HG03280 (cell line): ENCODE data around the gene GP9.

Source experiments
- ATAC-seq: cut with Tn5 transposase; IDR thresholded peaks from one replicate; pipeline ENCODE4 v1.9.1; 2021; ENCODE audit warnings: mild to moderate bottlenecking, moderate library complexity; ENCODE audit not compliant: unreplicated experiment

GP9 gene

DNA sequence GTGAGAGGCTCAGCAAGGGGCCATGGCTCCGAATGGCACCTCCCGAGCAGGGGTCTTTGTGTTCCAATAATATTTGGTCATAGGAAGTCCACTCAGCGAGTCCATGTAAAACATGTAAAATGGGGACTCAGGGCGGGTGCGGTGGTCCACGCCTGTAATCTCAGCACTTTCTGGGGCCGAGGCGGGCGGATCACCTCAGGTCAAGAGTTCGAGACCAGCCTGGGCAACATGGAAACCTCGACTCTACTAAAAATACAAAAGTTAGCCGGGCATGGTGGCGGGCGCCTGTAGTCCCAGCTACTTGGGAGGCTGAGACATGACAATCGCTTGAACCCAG is 33.1 kb upstream of the GP9 start:
- no peak for ATAC-seq

DNA sequence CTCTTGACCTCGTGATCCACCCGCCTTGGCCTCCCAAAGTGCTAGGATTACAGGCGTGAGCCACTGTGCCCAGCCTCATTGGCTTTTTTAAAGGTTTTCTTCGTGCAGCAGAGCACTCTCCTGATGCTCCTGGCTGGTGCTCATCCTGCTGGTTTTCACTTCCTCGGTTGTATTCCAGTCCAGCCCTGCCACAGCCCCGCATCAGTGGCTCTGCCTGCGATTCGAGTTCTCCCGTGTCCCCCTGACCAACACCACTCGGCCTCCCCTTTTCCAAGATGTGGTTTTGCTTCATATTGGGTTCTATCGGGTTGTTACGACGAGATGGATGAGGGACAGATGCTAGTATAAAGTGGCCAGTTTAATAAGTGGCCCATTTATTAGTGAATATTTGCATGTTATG is 31.7 kb upstream of the GP9 start:
- no peak for ATAC-seq

DNA sequence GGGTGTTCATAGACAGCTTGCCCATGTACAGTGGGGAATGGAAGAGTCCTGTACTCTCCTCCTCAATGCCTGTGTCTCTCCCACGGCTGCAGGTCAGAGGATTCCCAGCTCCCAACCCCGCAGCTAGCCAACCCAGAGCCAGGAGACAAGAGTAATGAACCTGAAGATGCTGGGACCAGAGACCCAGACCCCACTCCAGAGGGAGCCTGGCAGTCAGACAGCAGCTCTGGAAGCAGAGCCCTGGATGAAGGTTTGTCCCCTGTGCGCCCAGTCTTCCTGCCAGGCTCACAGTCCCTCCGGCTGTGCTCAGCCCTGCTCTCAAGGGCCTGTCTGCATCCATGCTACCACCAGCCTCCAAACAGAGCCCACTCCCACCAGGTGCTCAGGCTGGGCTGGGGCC is 30.0 kb upstream of the GP9 start:
- no peak for ATAC-seq

DNA sequence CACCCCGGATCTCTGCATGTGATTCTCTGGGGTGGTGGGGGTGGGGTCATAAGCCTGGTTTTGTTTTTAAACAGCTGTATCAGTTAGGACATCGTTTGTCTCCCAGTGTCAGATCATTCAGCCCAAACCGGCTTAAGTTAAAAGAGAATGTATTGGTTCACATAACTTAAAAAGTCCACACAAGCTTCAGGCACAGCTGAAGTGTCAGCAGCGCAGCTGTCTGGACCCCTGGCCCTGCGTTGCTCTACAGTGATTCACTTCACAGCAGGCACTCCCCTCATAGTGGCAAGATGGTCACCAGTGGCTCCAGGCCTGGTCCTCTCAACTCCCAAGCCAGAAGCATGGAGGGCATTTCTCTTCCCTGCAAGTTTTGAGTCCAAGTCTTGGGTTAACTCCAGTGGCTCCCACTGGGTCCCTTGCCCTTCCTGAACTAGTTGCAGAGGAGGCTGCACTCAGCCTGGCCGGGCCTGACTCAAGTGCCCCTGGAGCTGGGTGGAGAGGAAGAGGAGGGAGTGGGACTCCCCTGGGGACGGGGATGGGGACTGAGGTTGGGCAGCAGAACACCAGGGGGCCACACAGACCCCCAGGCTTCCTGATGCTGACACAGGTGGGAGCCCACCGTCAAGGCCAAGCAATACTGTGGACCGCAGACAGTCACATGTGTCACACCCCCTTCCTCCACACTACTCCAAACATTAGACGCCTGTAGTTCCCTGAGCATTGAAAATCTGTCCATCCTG is 28.9 kb upstream of the GP9 start:
- ATAC-seq, result no peak

DNA sequence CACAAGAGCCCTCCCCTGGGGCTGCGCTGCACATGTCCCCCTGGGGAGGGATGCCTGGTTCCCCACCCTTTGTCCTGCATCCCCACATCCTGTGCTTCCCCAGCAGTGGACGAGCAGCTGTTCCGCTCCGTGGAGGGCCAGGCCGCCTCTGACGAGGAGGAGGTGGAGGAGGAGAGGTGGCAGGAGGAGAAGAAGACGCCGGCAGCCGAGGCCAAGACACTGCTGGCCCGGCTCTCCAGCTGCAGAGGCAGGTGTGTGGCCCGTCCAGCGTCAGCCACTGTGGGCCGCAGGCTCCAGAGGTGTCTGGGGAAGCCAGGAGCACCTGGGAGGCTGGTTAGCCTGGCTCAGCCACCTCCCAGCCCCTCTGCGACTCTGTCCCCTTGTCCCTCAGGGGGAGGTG is 27.9 kb upstream of the GP9 start:
- no peak for ATAC-seq

DNA sequence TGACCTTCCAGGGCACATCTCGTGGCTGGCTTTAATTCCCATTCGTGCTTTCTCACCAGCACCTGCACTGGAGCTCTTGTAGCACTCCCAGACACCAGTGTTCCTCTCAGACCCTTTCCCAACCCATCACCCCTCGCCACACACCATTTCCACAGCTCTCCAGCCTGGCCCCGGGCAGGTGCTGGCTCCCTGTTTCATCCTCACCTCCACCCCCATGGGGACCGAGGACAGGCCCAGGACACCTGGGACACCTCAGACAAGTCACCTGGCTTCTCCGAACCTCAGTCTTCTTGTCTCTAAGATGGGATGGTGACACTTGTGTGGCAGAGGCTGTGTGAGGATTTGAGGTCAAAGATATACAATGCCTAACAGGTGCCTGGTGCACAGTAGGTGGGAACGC is 27.4 kb upstream of the GP9 start:
- no peak for ATAC-seq

DNA sequence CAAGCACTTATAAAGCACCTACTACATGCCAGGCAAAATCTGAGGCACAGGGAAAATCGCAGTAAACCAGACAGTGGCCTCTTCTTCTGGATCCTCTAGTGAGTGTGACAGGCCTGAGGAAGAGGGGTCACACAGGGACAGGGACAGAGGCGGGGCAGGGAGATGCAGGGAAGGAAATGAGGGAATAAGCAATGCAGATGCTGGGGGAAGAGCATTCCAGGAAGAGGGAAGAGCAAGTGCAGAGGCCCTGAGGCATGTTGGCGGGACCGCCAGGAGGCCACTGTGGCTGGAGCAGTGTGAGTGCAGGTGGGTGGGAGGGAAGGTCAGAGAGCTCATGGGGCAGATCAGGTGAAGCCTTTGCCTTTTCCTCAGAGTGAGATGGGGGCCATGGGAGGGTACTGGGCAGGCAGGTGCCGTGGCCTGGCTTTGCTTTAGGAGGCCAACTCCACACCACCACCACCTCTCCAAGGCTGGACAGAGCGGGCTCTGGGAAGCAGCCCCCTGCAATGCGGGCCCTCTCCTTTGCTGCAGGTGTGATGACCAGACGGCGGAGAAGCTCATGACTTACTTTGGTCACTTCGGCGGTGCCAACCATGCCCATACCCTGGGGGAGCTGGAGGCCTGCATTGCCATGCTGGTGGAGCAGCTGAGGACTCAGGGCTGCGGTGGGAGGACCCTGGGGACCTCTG is 26.8 kb upstream of the GP9 start:
- ATAC-seq, result no peak

DNA sequence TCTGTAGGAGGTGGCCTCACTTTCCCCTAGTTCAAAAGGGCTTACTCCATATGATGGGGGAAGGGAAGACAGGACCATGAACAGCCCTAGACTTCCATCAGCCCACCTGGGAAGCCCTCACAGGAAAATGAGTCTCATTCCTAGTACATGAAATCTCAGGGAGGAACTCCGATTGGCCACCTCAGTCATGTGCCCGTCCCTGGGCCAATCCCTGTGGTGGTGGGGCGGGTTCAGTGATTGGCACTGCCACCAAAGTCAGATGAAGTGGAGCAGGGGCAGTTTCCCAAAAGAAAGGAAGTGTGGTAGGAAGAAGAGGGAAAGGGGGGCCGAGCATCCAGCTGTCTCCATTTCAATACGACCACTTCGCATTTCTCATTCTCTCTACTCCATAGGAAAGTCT is 25.9 kb upstream of the GP9 start:
- no peak for ATAC-seq

DNA sequence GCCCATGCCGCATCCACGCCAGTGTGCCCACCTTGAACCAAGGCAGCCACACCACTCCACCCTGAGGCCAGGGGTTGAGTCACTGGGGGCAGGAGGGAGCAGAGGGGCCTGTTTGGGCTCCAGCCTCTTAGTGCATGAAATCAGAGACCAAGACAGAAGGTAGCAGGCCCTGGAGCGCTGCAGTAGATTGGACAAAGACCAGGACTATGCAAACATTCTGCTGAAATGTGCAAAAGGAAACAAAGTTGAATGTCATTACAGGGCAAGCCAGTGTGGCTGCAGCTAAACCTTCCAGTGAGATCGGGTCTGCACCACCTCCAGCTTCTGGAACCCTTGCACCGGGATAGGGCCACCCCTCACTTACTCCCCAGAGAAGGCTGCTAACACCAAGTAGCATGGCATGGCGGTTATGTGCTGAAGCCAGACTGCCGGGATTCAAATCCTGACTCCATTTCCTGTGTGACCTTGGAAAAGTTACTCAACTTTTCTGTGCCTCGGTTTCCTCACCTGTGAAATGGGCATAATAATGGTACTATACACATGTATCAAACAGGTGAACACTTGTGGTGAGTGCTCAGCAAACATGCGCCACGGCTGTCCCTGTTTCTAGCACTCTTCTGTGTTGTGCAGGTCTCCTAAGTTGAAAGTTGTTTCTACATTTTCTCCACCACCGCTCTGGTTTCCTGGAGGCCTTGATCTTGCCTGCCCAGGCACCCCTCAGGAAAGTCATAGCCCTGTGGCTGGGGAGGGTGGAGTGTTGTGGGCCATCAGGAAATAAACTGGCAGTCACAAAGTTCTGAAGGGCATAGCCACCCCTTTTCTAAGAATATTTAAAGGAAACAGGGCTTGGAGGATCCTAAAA is 25.0 kb upstream of the GP9 start:
- ATAC-seq, result no peak

DNA sequence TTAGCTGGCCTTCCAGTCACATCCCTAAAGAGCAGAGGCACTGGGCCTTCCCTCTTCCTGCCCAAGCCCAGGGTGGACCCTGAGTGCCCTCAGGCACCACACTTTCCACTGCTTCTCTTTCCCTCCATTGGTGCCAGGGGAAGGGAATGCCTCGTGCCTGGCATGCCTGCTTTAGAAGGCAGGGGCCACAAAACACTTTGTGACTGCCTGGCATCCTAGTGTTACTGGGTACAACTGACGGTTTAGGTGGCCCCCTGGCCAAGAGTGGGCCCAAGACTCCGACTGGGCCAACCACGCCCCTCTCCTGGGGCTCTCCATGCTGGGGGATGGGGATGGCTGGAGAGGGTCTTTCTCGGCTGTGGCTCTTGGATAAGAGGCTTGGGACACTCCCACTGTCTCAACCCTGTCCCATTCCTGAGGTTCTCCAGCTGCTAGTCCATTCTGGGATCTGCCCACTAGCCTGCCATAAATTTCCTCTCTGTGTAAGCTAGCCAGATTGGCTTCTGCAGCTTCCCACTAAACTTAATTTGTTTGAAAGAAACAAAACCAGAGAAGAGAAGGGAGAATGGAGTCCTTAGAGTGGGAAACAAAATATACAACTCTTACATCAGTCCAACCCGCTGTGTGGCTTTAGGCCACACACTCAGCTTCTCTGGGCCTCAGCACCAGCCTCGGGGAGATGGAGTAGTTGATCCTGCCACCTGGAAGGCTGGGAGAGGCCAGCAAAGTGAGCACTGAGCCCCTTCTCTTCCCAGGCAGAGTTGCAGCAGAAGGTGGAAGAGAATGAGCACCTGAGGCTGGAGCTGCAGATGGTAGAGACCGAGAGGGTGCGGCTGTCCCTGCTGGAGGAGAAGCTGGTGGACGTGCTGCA is 24.1 kb upstream of the GP9 start:
- no peak for ATAC-seq

DNA sequence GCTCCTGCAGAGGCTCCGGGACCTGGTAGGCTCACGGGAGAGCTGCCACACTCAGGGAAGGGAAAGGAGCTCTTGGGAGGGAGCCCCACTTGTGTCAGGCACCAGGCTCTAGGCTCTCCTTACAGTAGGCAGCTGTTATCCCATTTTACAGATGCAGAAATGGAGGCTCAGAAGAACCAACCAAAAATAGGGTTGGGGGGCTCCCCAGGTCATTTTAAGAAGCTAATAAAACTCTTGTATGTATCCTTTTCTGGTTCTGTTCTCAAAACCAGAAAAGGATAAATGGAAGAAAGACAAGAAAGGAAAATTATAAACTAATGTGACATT is 23.5 kb upstream of the GP9 start:
- ATAC-seq, result no peak

DNA sequence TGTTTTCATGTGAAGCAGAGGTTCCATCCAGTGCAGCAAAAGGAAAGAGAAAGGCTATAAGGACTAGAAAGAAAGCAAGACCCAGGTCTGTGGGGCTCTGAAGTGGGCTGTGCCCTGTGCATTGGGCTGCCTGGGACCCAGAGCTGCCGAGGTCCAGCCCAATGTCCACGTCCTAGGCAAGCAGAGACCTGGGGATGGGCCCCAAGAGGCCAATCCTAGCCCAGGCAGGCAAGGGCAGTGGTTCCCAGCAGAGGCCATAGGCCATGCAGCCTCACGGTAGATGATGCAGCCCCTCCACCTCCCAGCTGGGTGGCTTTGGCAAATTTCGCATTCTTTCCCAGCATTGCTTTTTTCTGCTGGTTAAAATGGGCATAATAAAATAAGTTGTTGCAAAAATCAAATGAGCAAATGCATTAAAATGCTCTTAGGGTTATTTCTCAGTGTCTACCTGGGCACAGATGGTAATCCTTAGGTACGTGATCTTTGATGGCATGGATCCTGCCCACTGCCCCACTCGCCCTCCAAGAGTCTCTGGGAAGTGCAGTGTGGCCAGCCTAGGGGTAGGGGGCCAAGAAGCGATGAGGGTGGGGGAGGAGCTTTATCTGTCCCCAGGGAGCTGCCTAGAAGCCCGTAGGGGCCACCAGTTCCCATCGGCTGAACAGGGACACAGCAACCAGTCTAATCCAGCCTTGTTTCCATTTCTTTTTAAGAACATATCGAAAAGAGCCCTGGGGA is 22.3 kb upstream of the GP9 start:
- ATAC-seq, result no peak

DNA sequence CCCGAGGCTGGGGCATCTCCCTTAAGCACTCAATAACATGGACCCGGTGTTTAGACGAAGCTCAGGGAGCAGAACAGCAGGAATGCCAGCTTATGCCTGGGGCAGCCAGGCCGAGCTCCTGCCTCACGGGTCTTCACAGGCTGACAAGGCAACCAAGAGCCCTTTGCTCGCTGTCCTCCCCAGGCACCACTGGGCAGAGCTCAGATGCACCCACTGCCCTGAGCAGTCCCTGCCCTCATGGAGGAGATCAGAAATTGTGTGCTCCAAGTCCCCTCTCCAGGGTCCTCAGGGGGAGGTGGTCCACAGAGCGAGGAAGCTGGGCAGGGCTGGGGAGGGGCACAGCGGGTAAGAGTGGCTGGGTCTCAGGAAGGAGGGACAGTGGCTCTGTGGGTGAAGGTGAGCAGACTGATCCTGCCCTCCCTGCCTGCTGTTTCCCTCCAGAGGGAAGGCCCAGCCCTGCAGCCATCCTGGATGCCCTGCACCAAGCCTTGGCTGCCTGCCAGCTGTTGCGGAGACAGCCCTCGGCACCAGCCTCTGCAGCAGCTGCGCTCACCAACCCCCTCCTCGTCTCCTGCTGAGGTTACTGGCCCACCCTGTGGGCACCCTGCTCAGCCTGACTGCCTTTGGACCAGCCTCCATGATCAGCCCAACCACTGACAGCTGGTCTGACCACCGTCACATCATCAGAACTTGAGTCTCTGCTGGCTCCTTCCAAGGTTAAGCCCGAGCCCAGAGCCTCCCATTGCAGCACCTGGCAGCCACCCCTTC is 21.1 kb upstream of the GP9 start:
- no peak for ATAC-seq

DNA sequence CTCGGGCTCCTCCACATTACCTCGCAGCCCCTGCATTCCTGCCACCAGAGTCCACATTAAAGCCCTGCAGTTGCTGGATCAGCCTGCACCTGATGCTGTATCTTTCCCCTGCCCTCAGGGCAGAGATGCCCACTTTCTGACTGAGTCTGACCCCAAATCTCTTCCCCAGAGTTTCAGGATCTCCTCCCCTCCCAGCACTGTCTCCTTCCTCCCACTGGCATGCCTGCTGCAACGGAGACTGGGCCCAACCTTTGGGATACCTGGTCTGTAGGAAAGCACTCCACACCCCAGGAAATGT is 20.6 kb upstream of the GP9 start:
- no peak for ATAC-seq

DNA sequence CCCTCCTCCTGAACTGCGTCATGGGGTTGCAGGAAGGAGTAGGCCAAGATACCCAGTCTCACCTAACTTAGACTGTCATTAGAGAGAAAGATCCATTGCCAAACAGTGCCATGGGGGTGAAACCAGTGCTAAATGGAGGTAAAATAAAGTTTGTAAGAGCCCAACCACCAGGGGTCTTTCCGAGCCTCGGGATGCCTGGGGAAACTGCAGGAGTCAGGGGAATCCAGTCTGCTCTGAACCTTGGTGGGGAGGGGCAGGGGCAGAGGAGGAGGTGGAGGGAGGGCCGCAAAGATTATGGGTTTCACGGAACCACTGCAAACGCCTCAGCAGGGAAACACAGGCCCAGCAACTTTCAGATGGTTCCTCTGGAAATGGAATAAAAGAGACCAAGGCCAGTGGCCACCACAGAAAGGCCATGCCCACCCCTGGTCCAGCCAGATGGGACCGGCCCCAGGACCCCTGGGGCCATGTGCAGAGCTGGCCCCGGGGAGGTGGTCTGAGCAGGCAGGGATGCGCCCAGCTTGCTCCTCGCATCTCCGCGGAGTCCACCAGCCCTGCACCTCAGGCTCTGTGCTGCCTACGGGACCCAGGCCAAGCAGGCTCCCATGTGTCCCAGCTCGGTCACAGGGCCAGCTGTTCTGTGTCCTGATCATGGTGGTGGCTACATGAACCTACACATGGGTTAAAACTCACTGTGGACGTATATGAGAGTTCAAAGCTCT is 19.8 kb upstream of the GP9 start:
- no peak for ATAC-seq

DNA sequence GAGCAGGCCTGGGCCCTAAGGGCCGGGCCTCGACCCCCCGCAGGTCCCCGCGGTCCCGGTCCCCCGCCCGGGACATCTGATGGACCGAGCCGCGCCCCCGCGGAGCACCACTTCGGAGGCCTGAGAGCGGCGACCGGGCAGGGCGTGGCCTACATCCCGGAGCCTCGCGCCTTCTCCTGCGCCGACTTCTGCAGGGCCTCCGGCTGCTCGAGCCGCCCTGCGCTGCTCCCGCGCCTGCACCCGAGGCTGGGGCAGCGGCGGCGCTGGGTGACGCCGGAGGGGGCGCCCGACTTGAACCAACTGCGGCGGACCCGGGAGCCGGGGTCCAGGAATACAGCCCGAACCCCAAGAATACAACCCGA is 14.9 kb upstream of the GP9 start:
- ATAC-seq, result no peak

DNA sequence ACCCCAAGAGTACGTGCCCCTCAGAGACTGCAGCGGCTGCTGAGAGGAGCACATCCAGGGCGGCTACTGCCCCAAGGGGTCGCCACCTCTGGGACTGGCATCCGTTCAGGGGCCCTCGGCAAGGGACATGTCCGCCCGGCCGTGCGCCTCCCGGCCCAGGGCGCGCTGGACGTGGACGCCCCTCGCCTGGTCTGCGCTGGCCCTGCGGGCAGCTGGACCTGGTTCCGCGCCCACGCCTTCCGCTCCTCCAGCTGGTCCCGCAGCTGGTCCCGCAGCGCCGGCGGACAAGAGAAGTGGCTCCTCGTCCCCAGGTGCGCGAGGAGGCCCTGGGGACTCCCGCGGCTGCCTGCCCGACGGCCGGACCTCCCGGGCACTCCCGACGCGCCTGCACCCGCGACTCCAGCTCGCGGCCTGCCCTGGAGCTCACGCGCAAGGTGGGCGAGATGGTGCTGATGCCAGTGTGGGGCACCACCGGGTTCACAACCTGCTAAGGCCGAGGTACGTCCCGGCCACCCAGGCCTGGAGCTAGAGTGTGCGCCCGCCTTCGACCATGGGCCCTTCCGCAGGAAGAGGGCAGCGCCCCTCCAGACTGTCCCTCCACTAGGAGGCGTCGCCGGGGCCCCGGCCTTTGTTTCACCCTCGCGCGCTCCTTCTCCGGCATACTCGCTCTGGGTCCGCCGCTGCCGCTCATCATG is 14.4 kb upstream of the GP9 start:
- no peak for ATAC-seq

DNA sequence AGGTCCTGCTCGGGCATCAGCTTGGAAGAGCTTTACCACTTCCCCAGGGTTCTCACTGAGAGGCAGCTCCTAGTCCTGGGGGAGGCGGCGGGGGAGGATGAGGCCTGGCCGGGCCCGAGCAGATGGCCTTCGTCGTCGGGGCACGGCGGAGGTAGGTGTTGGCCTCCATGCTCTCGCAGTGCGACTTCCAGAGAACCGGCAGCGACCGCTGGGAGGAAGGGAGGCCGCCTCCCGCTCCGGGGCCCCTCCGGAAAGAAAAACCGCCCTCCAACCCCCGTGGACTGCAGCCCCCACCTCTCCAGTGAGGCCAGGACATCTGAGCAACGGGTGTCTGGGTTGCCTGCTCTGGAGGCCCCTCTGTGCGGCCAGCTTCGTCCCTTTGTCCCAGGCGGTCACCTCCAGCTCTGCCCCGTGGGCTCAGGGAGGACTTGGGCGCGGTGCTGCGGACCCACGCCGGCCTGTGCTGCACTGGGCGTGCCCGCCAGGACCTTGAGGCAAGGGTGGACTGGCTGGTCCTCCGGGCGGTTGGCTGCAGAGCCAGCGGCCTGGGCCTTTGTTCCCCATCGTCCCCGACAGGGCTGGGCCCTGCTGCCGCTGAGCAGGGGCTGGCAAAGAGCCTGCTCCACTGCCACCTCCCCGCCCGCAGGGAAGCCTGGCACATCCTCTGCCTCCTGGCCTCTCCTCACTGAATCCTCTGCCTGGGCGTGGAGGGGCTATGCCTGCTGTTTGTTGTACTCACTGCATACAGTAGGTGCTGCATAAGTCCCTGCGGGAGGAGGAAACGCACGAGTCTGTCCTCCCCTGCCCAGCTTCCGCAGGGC is 13.6 kb upstream of the GP9 start:
- ATAC-seq, result no peak
